SW 1271 (cell line): Measurements from ENCODE around the gene C3AR1.
"Not testable (repeated sequence)": the region's sequence is repeated elsewhere in the genome, so short reads cannot be mapped to it uniquely, and the experiment has no call there.

Experiments used
- DNase-seq, 2 experiments: peaks; one replicate each; lab custom pipeline; 2025; lab: John Stamatoyannopoulos, UW

C3AR1 gene

GRCh38 chr12:8065991-8066594, at the start of gene C3AR1:
Gene C3AR1 (minus strand): TSS chr12:8066359. CDS start chr12:8060185, 6,174 bp downstream.
- peak in 1 of 2 experiments; percentile 41 for DNase-seq

GRCh38 chr12:8113117-8113516, 47.0 kb upstream of the C3AR1 start:
- not testable (repeated sequence) for DNase-seq

DNA sequence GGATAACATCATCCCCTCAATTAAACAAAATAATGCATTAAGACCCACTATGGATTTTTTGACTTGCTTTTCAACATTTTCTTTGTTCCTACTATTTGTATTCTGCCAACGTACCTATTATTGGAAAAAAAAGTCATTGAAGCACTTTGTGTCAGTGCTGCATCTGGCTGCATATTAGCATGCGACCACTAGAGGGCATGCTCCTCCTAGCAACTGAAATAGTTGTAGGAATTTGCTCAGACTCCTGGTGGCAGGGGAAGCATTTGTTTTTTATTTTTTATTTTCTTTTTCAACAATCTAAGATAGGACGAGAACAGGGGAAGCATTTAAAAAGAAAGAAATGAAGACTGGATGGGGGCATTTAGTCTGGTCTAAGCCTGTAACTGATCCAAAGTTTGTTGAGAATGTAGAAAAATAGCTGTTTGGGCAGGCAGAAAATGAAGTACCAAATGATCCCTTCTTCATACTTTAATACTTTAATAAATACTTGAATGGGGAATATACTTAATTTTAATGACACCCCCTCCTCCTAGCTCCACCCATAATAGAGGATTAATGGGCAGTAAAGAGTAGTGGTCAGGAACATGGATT, 42.7 kb upstream of the C3AR1 start:
- DNase-seq: peak; percentile 42 to 82

- no peak for DNase-seq
Observed at GRCh38 chr12:8099235-8099634, 33.1 kb upstream of the C3AR1 start.

DNA sequence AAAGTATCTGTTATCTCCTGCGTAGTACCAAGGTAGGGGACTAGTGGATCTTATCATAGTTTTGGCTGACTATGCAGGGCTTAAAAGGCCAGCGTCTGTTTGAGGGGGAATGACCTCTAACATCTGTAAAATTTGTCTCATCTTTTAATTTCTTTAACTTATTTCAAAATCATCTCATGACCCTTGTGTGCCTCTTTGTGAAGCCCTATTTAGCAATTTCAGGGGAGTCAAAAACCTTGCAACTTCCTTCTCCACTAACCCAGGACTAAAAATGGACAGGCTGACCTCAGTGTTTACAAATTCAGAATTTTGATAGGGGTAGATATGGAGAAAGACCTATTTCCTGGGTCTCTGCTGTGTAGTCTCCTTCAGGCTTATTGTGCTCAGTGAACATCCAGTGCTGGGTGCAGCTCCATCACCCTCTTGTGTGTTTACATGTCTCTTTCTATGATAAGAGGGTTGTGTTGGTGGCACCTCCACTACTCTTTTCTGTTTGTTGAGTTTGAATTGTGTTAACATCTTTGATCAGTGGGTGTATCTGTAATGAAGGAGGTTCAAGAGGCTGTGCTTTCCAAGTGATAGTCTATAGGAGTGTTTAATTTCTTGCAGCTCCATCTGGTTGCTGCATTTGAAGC, 30.2 kb upstream of the C3AR1 start:
- no peak for DNase-seq

GRCh38 chr12:8093291-8093690, 27.1 kb upstream of the C3AR1 start:
- no peak for DNase-seq

DNA sequence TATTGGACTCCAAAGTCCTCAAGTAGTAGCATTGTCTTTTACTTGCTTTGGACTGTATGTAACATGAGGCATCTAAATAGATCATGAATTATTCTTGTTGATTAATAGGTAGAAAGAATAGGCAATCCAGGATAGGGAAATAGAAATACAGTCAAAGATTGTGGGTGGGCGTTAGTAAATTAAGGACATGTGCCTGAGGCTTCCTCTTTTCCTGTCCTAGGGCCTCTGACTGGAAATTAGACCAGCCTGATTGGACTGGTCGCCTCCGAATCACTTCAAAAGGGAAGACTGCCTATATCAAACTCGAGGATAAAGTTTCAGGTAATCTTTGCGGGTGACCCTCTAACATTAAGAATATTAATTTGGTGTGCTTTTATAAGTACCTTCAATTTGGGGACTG, 23.6 kb upstream of the C3AR1 start:
- no peak for DNase-seq

GRCh38 chr12:8089277-8089676, 23.1 kb upstream of the C3AR1 start:
- DNase-seq: not testable (repeated sequence)

- DNase-seq: no peak
Observed at GRCh38 chr12:8088574-8088973, 22.4 kb upstream of the C3AR1 start.

GRCh38 chr12:8087666-8088065, 21.5 kb upstream of the C3AR1 start:
- DNase-seq: no peak

DNA sequence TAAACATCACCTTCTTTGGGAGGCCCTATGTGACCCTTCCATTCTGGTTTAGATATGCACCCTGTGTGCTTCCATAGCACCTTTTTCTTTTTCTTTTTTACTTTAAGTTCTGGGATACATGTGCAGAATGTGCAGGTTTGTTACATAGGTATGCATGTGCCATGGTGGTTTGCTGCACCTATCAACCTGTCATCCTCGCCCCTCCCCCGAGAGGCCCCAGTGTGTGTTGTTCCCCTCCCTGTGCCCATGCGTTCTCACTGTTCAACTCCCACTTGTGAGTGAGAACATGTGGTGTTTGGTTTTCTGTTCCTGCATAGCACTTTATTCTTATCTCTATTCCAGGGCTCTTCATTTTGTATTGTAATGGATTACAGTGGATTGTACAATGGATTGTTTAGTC, 18.2 kb upstream of the C3AR1 start:
- DNase-seq: not testable (repeated sequence)

DNA sequence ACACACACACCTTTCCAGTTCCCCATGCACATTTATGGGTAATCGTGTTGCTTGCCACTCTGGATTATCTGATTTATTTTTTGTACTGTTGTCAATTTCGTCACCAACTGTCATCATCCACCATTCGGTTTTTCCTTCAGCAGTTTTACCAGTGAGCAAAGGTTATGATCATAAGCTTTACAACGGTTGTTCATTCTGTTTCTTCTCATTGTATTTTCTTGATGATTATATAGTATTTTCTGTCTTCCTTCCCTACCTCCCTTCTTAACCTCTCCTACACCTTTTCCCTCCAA, 16.6 kb upstream of the C3AR1 start:
- no peak for DNase-seq

GRCh38 chr12:8081251-8081920, 15.2 kb upstream of the C3AR1 start:
- no peak for DNase-seq

DNA sequence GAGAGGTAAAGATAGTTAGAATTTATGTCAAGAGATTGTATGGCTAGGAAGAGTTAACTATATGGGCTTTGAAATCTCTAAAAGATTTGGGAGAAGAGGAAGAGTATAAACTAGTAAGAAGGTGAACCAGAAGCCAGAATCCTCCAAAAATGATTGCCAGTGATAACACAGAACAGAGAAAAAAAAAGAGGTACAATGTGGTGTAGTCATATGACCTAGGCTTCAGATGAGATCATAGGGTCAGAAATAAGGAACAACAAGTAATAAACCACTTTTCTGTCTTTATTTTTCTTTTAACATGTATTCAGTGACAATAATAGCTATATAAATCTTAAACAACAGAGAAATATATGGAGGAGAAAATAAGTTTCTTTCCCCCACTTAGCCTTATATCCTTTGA, 14.0 kb upstream of the C3AR1 start:
- no peak for DNase-seq

- no peak for DNase-seq
Observed at GRCh38 chr12:8078916-8079315, 12.8 kb upstream of the C3AR1 start.

- DNase-seq: peak; percentile 32 to 57
Observed at GRCh38 chr12:8078398-8078797, 12.2 kb upstream of the C3AR1 start.

DNA sequence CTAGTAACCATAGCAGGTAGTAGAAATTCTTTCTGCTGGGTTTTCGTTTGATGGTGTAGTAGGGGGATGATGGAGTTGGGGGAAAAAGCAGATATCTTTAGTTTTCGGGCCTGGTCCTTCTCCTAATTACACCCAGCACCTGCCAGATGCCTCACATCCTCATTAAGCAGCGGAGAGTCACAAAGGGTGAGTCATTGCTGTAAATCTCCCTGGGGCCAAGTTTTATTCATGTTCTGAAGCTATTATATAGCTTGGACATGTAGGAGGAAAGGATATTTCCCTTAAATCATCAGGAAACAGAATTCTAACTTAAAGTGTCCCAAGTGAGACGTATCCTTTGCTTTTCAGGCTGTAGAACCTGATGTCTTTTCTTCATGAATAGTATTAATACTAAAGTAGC, 11.0 kb upstream of the C3AR1 start:
- DNase-seq: no peak

GRCh38 chr12:8076366-8076765, 10.2 kb upstream of the C3AR1 start:
- no peak for DNase-seq

- DNase-seq: no peak
Observed at GRCh38 chr12:8075935-8076334, 9.8 kb upstream of the C3AR1 start.

DNA sequence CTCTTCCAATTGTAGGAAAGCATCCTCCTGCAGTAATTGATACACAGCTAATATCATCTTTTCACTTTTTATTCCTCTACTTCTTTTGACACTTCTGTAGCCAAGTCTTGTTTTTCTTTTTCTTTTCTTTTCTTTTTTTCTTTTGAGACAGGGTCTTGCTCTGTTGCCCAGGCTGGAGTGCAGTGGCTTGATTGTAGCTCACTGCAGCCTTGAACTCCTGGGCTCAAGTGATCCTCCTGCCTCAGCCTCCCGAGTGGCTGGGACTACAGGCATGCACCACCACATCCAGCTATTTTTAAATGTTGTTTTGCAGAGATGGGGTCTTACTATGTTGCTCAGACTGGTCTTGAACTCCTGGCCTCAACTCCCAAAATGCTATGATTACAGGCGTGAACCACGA, 5.7 kb upstream of the C3AR1 start:
- DNase-seq: not testable (repeated sequence)

- DNase-seq: no peak
Observed at GRCh38 chr12:8069582-8069981, 3.4 kb upstream of the C3AR1 start.

DNA sequence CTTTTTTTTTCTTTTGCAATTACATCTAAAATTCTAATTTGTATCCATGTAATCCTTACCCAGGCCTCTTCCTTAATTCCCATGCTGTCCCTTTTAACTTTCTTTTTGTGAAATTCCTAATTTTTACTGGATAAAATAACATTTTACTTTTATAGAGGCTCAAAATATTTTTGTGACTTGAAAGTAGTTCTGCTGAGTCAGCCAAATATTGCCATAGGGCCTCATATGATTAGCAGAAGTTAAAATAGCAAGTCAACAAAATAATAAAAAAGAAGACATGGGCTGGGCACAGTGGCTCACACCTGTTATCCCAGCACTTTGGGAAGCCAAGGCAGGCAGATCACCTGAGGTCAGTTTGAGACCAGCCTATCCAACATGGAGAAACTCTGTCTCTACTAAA, 2.0 kb downstream of the C3AR1 start:
- DNase-seq: no peak

GRCh38 chr12:8058506-8058905, 7.7 kb downstream of the C3AR1 start:
- no peak for DNase-seq
